ENCODE results near the gene C3orf70.

Gene C3orf70

DNA sequence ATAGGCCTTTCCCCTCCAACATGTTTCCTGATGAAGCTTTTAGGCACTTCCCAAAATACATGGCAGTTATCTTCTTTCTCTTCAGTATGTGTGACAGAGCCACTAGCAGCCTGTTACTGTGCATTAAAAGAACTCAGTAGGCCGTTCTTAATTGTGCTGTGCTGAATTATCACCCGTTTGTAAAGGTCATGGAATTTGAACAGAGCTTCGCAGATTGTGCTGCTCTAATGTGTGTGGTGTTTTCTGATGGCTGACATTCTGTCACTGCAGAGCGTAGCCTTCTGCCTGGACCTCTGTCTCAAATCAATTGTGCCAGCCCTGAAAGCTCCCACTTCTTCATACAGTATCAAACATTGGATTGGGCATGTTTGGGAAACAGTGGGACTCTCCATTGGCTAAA is 111.3 kb downstream of the C3orf70 start:
- DNase-seq (ENCODE audit: low spot score): no peak
- peaks cover 7% of the 10 kb centered on the region for H3K9me3 Mint-ChIP-seq
- no peak overlapping the region for H3K4me3 Mint-ChIP-seq
- no peak overlapping the region for H3K27ac Mint-ChIP-seq
- peaks cover 8% of the 10 kb centered on the region for H3K36me3 Mint-ChIP-seq (ENCODE audit: low read depth)
- H3K4me1 Mint-ChIP-seq (ENCODE audit: low read depth): no peaks in the 10 kb centered on the region
- H3K27me3 Mint-ChIP-seq (ENCODE audit: low read depth): no peaks in the 10 kb centered on the region

DNA sequence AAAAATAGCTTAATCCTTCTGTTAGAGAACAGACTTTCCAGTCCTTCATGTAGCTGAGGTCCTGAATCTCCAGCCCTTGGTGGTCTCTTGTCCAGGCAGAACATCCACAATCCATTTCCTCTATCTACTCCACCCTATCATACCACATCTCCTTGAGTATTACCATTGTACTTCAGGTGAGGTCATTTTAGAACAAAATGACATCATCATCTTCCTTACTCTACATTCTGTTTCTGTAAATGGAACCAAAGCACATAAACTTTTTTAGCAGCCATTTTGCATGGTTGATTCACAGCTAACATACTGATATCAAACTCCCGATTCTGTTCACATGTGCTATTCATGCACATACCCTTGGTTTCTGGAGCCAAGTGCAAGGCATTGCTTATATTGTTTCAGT is 112.4 kb downstream of the C3orf70 start:
- no peaks in the 10 kb centered on the region for H3K27me3 Mint-ChIP-seq (ENCODE audit: low read depth)
- no peak overlapping the region for H3K4me3 Mint-ChIP-seq
- no peak for DNase-seq (ENCODE audit: low spot score)
- peaks cover 7% of the 10 kb centered on the region for H3K9me3 Mint-ChIP-seq
- no peak overlapping the region for H3K27ac Mint-ChIP-seq
- peaks cover 10% of the 10 kb centered on the region for H3K36me3 Mint-ChIP-seq (ENCODE audit: low read depth)
- no peaks in the 10 kb centered on the region for H3K4me1 Mint-ChIP-seq (ENCODE audit: low read depth)

DNA sequence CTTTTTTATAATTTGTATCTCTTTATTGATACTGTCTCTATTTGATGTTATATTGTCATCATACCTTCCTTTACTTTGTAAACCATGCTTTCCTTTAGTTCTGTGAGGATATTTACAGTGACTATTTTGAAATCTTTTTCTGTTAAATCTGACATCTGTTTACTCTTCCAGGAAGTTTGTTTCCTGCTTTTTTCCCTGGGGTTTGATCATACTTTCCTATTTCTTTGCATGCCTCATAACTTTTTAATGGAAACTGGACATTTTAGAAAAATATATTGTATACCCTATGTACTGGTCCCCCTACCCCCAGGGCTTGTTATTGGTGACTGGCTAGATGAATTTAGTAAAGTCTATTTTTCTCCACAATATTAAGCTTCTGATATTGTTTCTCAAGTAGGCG is 115.1 kb downstream of the C3orf70 start:
- Mint-ChIP-seq H3K36me3 (ENCODE audit: low read depth) (peaks cover 16% of the 10 kb centered on the region), H3K4me1 (ENCODE audit: low read depth) (no peaks in the 10 kb centered on the region), H3K27me3 (ENCODE audit: low read depth) (no peaks in the 10 kb centered on the region), H3K4me3 (no peak overlapping the region), H3K27ac (no peak overlapping the region), H3K9me3 (peaks cover 7% of the 10 kb centered on the region)
- DNase-seq (ENCODE audit: low spot score): no peak

DNA sequence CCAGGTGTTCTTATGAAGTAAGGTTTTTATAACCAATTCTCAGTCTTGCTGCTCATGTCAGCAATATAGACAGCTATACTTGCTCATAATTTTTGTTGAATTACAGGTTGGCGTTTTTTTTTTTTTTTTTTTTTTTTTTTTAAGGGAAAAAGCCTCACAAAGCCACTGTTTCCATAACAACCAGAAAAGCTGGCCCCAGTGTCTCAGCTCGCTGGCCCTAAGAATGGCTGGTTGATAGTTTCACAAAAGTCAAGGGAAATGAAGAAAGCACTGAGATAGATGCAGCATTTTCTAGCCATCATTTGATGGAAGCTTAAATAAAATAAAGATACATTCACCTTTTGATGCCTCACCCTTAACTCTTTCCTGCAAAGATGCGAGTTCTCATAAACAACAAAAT is 121.9 kb downstream of the C3orf70 start:
- Mint-ChIP-seq H3K36me3 (ENCODE audit: low read depth) (peaks cover 18% of the 10 kb centered on the region), H3K27me3 (ENCODE audit: low read depth) (no peaks in the 10 kb centered on the region), H3K4me1 (ENCODE audit: low read depth) (no peaks in the 10 kb centered on the region), H3K27ac (no peak overlapping the region), H3K4me3 (no peak overlapping the region), H3K9me3 (no peaks in the 10 kb centered on the region)
- DNase-seq (ENCODE audit: low spot score): no peak

DNA sequence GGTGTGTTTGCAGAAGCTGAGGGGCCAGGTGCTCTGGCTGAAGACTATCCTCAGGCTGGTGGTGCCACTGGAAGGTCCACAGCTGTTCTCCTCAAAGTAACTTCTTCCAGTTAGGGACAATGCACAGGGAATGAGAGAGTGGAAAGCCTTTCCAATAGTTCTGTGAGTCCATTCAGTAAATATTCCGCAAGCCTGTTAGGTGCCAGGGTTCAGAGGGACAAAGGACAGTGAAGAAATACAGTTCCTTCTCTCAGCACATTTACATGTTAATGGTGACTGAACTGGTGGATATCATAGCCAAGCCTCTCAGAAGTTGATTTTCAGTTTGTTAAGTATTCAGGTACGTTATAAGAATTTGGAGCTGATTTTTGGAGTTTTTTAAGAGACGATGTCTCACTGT is 122.5 kb downstream of the C3orf70 start:
- Mint-ChIP-seq H3K4me1 (ENCODE audit: low read depth) (no peaks in the 10 kb centered on the region), H3K36me3 (ENCODE audit: low read depth) (peaks cover 20% of the 10 kb centered on the region), H3K4me3 (no peak overlapping the region), H3K9me3 (no peaks in the 10 kb centered on the region), H3K27me3 (ENCODE audit: low read depth) (no peaks in the 10 kb centered on the region), H3K27ac (no peak overlapping the region)
- no peak for DNase-seq (ENCODE audit: low spot score)

DNA sequence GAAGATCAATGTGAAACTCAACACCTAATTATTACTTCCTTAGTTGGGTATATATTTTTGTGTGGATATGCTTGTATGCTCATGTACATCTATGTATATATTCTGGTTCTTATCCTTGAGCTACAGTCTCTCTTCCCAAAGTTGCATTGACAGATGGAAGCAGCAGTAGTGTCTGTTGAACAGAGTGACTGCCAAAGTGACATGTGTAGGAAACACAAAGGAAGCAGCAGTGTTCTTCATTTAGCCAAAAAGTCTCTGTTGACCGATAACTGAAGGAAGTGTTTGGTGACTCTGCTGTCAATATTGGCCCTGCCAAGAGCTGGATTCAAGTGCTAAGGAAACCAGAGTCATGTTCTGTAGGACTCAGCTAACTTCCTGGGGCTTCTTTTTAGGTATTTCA is 123.8 kb downstream of the C3orf70 start:
- H3K27me3 Mint-ChIP-seq (ENCODE audit: low read depth): no peaks in the 10 kb centered on the region
- H3K27ac Mint-ChIP-seq: no peak overlapping the region

DNA sequence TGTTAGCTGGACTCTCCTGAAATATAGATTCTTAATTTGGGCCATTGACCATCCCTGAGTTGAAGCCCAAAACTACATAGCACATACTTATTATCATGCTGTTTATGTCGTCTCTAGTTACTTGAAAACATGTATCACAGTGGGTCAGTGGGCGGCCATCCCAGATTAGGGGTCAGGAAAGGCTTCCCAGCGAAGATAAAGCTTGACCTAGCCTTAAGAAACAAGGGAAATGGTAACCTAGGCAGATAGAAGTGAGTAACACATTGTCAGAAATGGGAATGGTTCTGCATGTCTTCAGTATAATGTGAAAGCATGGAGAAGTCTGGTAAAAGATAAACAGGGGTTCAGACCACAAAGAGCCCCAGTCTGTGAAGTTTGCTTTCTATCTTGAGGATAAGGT is 124.7 kb downstream of the C3orf70 start:
- H3K36me3 Mint-ChIP-seq (ENCODE audit: low read depth): peaks cover 15% of the 10 kb centered on the region
- no peak for DNase-seq (ENCODE audit: low spot score)
- no peaks in the 10 kb centered on the region for H3K27me3 Mint-ChIP-seq (ENCODE audit: low read depth)

More for the DNA sequence above, 123.8 kb downstream of the C3orf70 start:
- no peak overlapping the region for H3K4me3 Mint-ChIP-seq
- H3K9me3 Mint-ChIP-seq: no peaks in the 10 kb centered on the region
- DNase-seq (ENCODE audit: low spot score): no peak
- peaks cover 2% of the 10 kb centered on the region for H3K4me1 Mint-ChIP-seq (ENCODE audit: low read depth)
- H3K36me3 Mint-ChIP-seq (ENCODE audit: low read depth): peaks cover 16% of the 10 kb centered on the region

More for the DNA sequence above, 124.7 kb downstream of the C3orf70 start:
- H3K4me3 Mint-ChIP-seq: no peak overlapping the region
- peaks cover 2% of the 10 kb centered on the region for H3K4me1 Mint-ChIP-seq (ENCODE audit: low read depth)
- no peaks in the 10 kb centered on the region for H3K9me3 Mint-ChIP-seq
- no peak overlapping the region for H3K27ac Mint-ChIP-seq
